ENCODE data around the gene CHRD.

The CHRD gene

GRCh38 chr3:184361932-184362667 is 17.8 kb upstream of the CHRD start:
- peak; percentile 68 for DNase-seq

GRCh38 chr3:184362668-184363546 is 16.9 kb upstream of the CHRD start:
- DNase-seq = peak; percentile 95

- no peak for DNase-seq
Measured at GRCh38 chr3:184366619-184367289, 13.1 kb upstream of the CHRD start.

- no peak for DNase-seq
Measured at GRCh38 chr3:184368116-184368515, 11.7 kb upstream of the CHRD start.

- no peak for DNase-seq
Measured at GRCh38 chr3:184368586-184369183, 11.2 kb upstream of the CHRD start.

- peak; percentile 80 for DNase-seq
Measured at GRCh38 chr3:184371570-184372018, 8.3 kb upstream of the CHRD start.

GRCh38 chr3:184372296-184372821 is 7.5 kb upstream of the CHRD start:
- no peak for DNase-seq

GRCh38 chr3:184372911-184373310 is 6.9 kb upstream of the CHRD start:
- DNase-seq = no peak

- DNase-seq = no peak
Measured at GRCh38 chr3:184373422-184373821, 6.4 kb upstream of the CHRD start.

- DNase-seq = no peak
Measured at GRCh38 chr3:184375747-184376461, 4.0 kb upstream of the CHRD start.

GRCh38 chr3:184377374-184377773 is 2.5 kb upstream of the CHRD start:
- no peak for DNase-seq

GRCh38 chr3:184377882-184378445 is 1.9 kb upstream of the CHRD start, which contains the start of gene THPO:
Gene THPO, minus strand, starts transcription at chr3:184378207. Its CDS starts 1,948 bp downstream, at chr3:184376259.
- no peak for DNase-seq

- DNase-seq = no peak
Measured at GRCh38 chr3:184378651-184379357, 1.1 kb upstream of the CHRD start.

- peak; percentile 17 for DNase-seq
Measured at GRCh38 chr3:184380185-184380626, 352 bp downstream of the CHRD start.

GRCh38 chr3:184380627-184381260 is 890 bp downstream of the CHRD start:
- no peak for DNase-seq

- DNase-seq = no peak
Measured at GRCh38 chr3:184381261-184382224, 1.7 kb downstream of the CHRD start.

- no peak for DNase-seq
Measured at GRCh38 chr3:184382326-184383032, 2.6 kb downstream of the CHRD start.

- no peak for DNase-seq
Measured at GRCh38 chr3:184383033-184383740, 3.3 kb downstream of the CHRD start.
